ENCODE results near the gene GCKR.

DNA sequence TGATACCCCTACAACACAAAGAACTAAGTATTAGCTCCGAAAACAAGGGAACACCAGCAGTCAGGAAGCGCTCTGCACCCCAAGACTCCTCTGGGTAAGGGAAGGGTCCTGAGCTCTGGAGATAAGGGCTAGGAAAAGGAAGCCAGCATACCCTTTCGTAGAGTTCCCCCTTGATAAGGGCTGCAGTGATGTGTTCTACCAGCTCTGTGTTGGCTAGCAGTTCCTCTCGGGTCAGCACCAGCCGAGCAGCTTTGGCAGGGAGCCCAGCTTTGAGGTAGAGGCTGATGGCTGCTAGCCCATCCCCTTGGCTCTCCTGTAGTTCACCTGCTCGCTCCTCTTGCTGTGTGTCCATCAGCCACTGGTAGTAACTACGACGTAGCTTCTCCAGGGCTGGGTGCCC, 35.5 kb upstream of the GCKR start:
- TF ChIP-seq, protein P1, sequence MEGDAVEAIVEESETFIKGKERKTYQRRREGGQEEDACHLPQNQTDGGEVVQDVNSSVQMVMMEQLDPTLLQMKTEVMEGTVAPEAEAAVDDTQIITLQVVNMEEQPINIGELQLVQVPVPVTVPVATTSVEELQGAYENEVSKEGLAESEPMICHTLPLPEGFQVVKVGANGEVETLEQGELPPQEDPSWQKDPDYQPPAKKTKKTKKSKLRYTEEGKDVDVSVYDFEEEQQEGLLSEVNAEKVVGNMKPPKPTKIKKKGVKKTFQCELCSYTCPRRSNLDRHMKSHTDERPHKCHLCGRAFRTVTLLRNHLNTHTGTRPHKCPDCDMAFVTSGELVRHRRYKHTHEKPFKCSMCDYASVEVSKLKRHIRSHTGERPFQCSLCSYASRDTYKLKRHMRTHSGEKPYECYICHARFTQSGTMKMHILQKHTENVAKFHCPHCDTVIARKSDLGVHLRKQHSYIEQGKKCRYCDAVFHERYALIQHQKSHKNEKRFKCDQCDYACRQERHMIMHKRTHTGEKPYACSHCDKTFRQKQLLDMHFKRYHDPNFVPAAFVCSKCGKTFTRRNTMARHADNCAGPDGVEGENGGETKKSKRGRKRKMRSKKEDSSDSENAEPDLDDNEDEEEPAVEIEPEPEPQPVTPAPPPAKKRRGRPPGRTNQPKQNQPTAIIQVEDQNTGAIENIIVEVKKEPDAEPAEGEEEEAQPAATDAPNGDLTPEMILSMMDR (IDR thresholded peaks at IDR 0.05) = no peak
- no peak for TF ChIP-seq POLR2A (IDR thresholded peaks at IDR 0.05)
